Transverse colon (tissue), 4 donors: Measurements from ENCODE around the gene TUBG2. TPM values are rescaled to one million over a fixed set of nuclear protein-coding genes. Genes with fewer than 3 reads are reported as not detected.

ENCODE experiments used
- DNase-seq: peaks from one replicate; pipeline ENCODE4 v3.0.0-alpha.2; 2019
- H3K27ac ChIP-seq, 4 donors: fragments of 200-600 bp; sonication (generic); 2 replicates each; pipeline ENCODE4 v1.5.1; 2016 to 2018; ENCODE audit warnings: inconsistent platforms in 4 of 4
- H3K27me3 ChIP-seq: fragments of 200-600 bp; sonication (generic); 2 replicates; pipeline ENCODE4 v1.5.1; 2017; ENCODE audit warnings: inconsistent platforms
- H3K36me3 ChIP-seq, 4 donors: fragments of 200-600 bp; sonication (generic); 2 replicates each; pipeline ENCODE4 v1.5.1; 2017 to 2019; ENCODE audit warnings: inconsistent platforms in 4 of 4
- H3K4me1 ChIP-seq, 4 donors: fragments of 200-600 bp; sonication (generic); 2 replicates each; pipeline ENCODE4 v1.5.1; 2017 to 2020; ENCODE audit warnings: inconsistent platforms in 4 of 4
- H3K4me3 ChIP-seq, 4 donors: fragments of 200-600 bp; sonication (generic); 1 replicate in 1 of 4; 2 replicates in 3 of 4; pipeline versions ENCODE4 v1.5.1 to v1.6.1; 2017 to 2019; ENCODE audit warnings: inconsistent platforms in 4 of 4
- H3K9me3 ChIP-seq, 2 donors: fragments of 200-600 bp; sonication (generic); 2 replicates each; pipeline ENCODE4 v1.5.1; 2017 to 2019; ENCODE audit warnings: inconsistent platforms in 2 of 2
- CTCF ChIP-seq, 5 experiments: fragments of 200-600 bp in 3 of 5; fragments of 450-650 bp in 2 of 5; sonication (generic) in 3 of 5; IDR thresholded peaks; 1 replicate in 2 of 5; 2 replicates in 3 of 5; pipeline ENCODE4 v1.5.1; 2016 to 2017; ENCODE audit warnings: antibody characterized with exemption in 5 of 5, inconsistent platforms in 3 of 5, mild to moderate bottlenecking in 2 of 5, moderate library complexity in 1 of 5
- EP300 ChIP-seq: sonication (generic); formaldehyde crosslinking; IDR thresholded peaks from one replicate; pipeline ENCODE4 v1.6.1; 2017; ENCODE audit warnings: antibody characterized with exemption, low read depth
- POLR2A ChIP-seq: fragments of 450-650 bp; IDR thresholded peaks from one replicate; pipeline ENCODE4 v1.6.1; 2016; ENCODE audit warnings: antibody characterized with exemption, mild to moderate bottlenecking, moderate library complexity
- POLR2AphosphoS5 ChIP-seq, 3 donors: sonication (generic); formaldehyde crosslinking; IDR thresholded peaks; one replicate each; pipeline ENCODE4 v1.6.1; 2016; ENCODE audit warnings: antibody characterized with exemption in 3 of 3
- WGBS, 2 donors: methylation state at CpG; one replicate each; pipeline ENCODE4 v1.1.5; 2018; ENCODE audit warnings: low coverage in 1 of 2; 5-methylcytosine and 5-hydroxymethylcytosine counted together
- in situ Hi-C, 4 donors: fragments of 200-750 bp; cut with MboI; loops; one replicate each; pipeline versions ENCODE4 v1.15.0 to v1.15.1; 2017; ENCODE audit warnings: low sequenced_read_pairs in 3 of 4, low pct_ligation_motif_present in 1 of 4, low pct_unique_long_range_greater_than_20kb in 1 of 4
- intact Hi-C: fragments of 100-400 bp; cut with DNase I; formaldehyde crosslinking; loops from one replicate; pipeline ENCODE4 v1.15.1; 2023; ENCODE audit warnings: low total_unique reads
- small RNA-seq, 4 donors: library from RNA; depleted of rRNA; stranded (forward); fragments of <200 nt; gene quantifications; one replicate each; pipeline ENCODE3, GENCODE V24; 2016
- total RNA-seq, 4 donors: library from RNA; depleted of rRNA; stranded (reverse); fragments of >200 nt; gene quantifications; one replicate each; pipeline ENCODE4 v1.1.0, GENCODE V29; 2016

TUBG2 gene
- total RNA-seq, 4 donors from 2014 or later, result 9.6 to 53.1 (median 26.7) TPM

- DNase-seq, result no peak
- WGBS, 2 donors, result 83 to 94% methylated on average over 1 to 2 of the region's 2 CpGs
- TF ChIP-seq EP300 (no peak), CTCF (IDR thresholded peaks at IDR 0.05) (no peak), POLR2AphosphoS5 (IDR thresholded peaks at IDR 0.05) (no peak), POLR2A (no peak)
- no peak overlapping the region for H3K4me3 ChIP-seq
- no peaks in the 10 kb centered on the region for H3K9me3 ChIP-seq
- peaks cover 3 to 91% (median 41%) of the 10 kb centered on the region in 4 donors for H3K36me3 ChIP-seq
- H3K27me3 ChIP-seq, result no peaks in the 10 kb centered on the region
- in situ Hi-C loops (loop anchor here in 2 of 4 donors (25.0 kb wide), 1 partner anchor 228 kb away; no protein-coding TSS in a partner anchor), intact Hi-C loops (no loop called here)
- no peaks in the 10 kb centered on the region for H3K4me1 ChIP-seq
- H3K27ac ChIP-seq, result no peak overlapping the region
Measured at GRCh38 chr17:42709561-42709960, 50.5 kb downstream of the TUBG2 start.

Small RNA genes within 50 kb of the gene (small RNA-seq; reads per million reads assigned to genes)
- gene MIR6780A, result 0 to 0.55 (median 0.13) reads per million in 4 donors

Other genes starting within 250 kb of the TUBG2 start
- 100 to 1,000 TPM in 1 of 4 donors, 10 to 100 TPM in 3; 53.7 to 135 (median 69.2) TPM for gene CAVIN1, start 236.0 kb upstream of the TUBG2 start, total RNA-seq
- gene ATP6V0A1, start 200.4 kb upstream of the TUBG2 start, total RNA-seq, result 100 to 1,000 TPM in 2 of 4 donors, 10 to 100 TPM in 2; 91.8 to 313 (median 115) TPM
- 10 to 100 TPM; 35.4 to 95.7 (median 66.2) TPM for gene NAGLU, start 123.0 kb upstream of the TUBG2 start, total RNA-seq
- 1 to 10 TPM in 1 of 4 donors, under 1 TPM in 2, not detected in 1; 0.41 to 2.2 (median 0.95) TPM for gene HSD17B1, start 106.4 kb upstream of the TUBG2 start, total RNA-seq
- gene COASY, start 97.1 kb upstream of the TUBG2 start, total RNA-seq, result 10 to 100 TPM; 46.4 to 91.7 (median 57.6) TPM
- 100 to 1,000 TPM in 3 of 4 donors, 10 to 100 TPM in 1; 81.3 to 191 (median 143) TPM for gene MLX, start 92.2 kb upstream of the TUBG2 start, total RNA-seq
- gene PSMC3IP, start 81.6 kb upstream of the TUBG2 start, total RNA-seq, result 1 to 10 TPM in 2 of 4 donors, under 1 TPM in 1, not detected in 1; 0.96 to 2.6 (median 1.3) TPM
- gene RETREG3, start 49.9 kb upstream of the TUBG2 start, total RNA-seq, result 10 to 100 TPM; 47.2 to 71.8 (median 59.0) TPM
- 10 to 100 TPM in 2 of 4 donors, 1 to 10 TPM in 2; 6.0 to 27.7 (median 14.3) TPM for gene TUBG1, start 49.6 kb upstream of the TUBG2 start, total RNA-seq
- gene PLEKHH3, start 17.7 kb downstream of the TUBG2 start, total RNA-seq, result 10 to 100 TPM in 2 of 4 donors, 1 to 10 TPM in 2; 5.8 to 29.9 (median 9.9) TPM
- gene CCR10, start 22.6 kb downstream of the TUBG2 start, total RNA-seq, result 1 to 10 TPM in 1 of 4 donors, under 1 TPM in 1, not detected in 2; 0.82 to 3.5 TPM
- 10 to 100 TPM in 2 of 4 donors, 1 to 10 TPM in 2; 3.7 to 43.8 (median 10.1) TPM for gene CNTNAP1, start 23.2 kb downstream of the TUBG2 start, total RNA-seq
- 100 to 1,000 TPM in 1 of 4 donors, 10 to 100 TPM in 3; 30.4 to 159 (median 43.4) TPM for gene EZH1, start 85.8 kb downstream of the TUBG2 start, total RNA-seq
- gene RAMP2, start 101.9 kb downstream of the TUBG2 start, total RNA-seq, result 10 to 100 TPM in 2 of 4 donors, 1 to 10 TPM in 2; 6.1 to 88.0 (median 23.4) TPM
- 100 to 1,000 TPM in 1 of 4 donors, 10 to 100 TPM in 3; 58.3 to 111 (median 79.7) TPM for gene VPS25, start 114.2 kb downstream of the TUBG2 start, total RNA-seq
- gene WNK4, start 121.3 kb downstream of the TUBG2 start, total RNA-seq, result 10 to 100 TPM; 17.9 to 87.6 (median 40.9) TPM
- 100 to 1,000 TPM; 128 to 400 (median 171) TPM for gene COA3, start 139.4 kb downstream of the TUBG2 start, total RNA-seq
- gene CNTD1, start 139.6 kb downstream of the TUBG2 start, total RNA-seq, result 1 to 10 TPM in 1 of 4 donors, under 1 TPM in 1, not detected in 2; 0.48 to 1.5 TPM
- 100 to 1,000 TPM in 3 of 4 donors, 10 to 100 TPM in 1; 78.2 to 199 (median 120) TPM for gene BECN1, start 165.0 kb downstream of the TUBG2 start, total RNA-seq
- gene PSME3, start 174.1 kb downstream of the TUBG2 start, total RNA-seq, result 100 to 1,000 TPM in 1 of 4 donors, 10 to 100 TPM in 3; 37.0 to 131 (median 60.4) TPM
- 1 to 10 TPM in 2 of 4 donors, under 1 TPM in 2; 0.55 to 6.0 (median 1.1) TPM for gene AOC2, start 185.3 kb downstream of the TUBG2 start, total RNA-seq
- gene AOC3, start 191.9 kb downstream of the TUBG2 start, total RNA-seq, result 100 to 1,000 TPM in 1 of 4 donors, 10 to 100 TPM in 3; 14.3 to 134 (median 35.2) TPM
- gene G6PC1, start 241.5 kb downstream of the TUBG2 start, total RNA-seq, result under 1 TPM in 2 of 4 donors, not detected in 2; 0.32 to 0.68 TPM